Measurements from ENCODE around the gene NT5C3B. TPM values are rescaled to one million over a fixed set of nuclear protein-coding genes. Genes with fewer than 3 reads are reported as not detected.

NT5C3B gene
- total RNA-seq: 78.4 and 83.1 TPM in 2 replicates

DNA sequence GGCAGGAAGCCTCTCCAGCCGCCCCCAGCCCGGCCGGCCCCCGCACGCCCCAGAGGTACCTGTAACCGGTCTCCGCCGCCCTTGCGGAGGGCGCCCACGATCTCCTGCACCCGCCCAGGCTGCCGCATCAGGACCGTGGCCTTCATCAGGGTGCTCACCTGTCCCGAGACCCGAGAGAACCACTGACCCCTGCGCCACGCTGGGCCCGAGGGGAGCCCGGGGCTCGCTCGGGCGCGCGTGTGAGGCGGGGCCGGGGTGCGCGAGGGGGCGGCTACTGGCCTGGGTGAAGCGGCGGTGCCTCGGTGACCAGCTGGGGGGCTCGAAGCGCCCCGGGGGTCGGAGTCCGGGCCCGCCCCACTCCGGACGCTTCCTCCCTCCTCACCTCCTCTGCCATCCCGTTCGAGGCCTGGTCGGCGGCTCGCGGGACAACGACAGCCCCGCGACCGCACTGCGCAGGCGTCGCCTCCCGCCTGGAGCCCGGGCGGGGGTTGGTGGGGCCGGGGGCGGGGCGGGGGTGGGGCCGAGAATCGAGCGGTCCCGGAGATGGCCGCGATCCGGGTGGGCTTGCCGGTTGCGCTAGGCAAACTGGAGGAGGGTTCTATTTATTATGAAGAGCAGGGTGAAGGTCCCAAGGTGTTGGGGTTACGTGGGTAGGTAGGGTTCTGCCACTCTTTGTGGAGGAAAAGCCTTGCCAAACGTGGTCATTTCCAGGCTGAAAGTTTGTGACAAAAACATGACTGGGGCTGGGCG, at the start of gene NT5C3B:
TSS of gene NT5C3B (minus strand) at position 433 of the 750 bp plus-strand sequence. CDS start at position 394, 39 bp downstream.

GRCh38 chr17:41864836-41865595, 29.0 kb upstream of the NT5C3B start, which contains the start of gene KLHL11:
TSS of gene KLHL11 (minus strand) at chr17:41865423. CDS start at chr17:41865370, 53 bp downstream.

GRCh38 chr17:41837761-41838538, 1.9 kb upstream of the NT5C3B start, which contains the start of gene KLHL10:
TSS of gene KLHL10 (plus strand) at chr17:41837825. CDS start at chr17:41837933, 108 bp downstream.

DNA sequence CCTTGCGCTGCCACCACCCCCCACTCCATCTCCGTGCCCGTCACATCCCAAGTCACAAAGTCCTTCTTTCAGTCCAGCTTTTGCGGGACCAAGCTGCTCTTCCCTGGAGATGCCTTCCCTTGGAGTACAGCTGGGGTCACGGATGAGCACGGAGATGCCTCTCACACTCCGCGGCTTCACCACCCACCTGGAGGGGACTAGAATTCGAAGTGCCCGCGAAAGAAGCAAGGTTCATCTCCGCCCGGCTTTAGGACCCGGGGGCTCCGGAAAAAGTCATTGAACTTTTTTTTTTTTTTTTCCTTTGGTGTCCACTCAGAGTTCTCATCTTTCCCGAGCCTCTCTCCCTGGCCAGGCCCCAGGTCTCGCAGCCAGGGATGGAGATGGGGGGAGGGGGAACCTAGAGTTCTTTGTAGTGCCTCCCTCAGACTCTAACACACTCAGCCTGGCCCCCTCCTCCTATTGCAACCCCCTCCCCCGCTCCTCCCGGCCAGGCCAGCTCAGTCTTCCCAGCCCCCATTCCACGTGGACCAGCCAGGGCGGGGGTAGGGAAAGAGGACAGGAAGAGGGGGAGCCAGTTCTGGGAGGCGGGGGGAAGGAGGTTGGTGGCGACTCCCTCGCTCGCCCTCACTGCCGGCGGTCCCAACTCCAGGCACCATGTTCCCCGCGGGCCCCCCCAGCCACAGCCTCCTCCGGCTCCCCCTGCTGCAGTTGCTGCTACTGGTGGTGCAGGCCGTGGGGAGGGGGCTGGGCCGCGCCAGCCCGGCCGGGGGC, 23.5 kb downstream of the NT5C3B start, which contains the start of gene FKBP10:
TSS of gene FKBP10 (plus strand) at position 624 of the 771 bp plus-strand sequence. CDS start at position 655, 31 bp downstream.

DNA sequence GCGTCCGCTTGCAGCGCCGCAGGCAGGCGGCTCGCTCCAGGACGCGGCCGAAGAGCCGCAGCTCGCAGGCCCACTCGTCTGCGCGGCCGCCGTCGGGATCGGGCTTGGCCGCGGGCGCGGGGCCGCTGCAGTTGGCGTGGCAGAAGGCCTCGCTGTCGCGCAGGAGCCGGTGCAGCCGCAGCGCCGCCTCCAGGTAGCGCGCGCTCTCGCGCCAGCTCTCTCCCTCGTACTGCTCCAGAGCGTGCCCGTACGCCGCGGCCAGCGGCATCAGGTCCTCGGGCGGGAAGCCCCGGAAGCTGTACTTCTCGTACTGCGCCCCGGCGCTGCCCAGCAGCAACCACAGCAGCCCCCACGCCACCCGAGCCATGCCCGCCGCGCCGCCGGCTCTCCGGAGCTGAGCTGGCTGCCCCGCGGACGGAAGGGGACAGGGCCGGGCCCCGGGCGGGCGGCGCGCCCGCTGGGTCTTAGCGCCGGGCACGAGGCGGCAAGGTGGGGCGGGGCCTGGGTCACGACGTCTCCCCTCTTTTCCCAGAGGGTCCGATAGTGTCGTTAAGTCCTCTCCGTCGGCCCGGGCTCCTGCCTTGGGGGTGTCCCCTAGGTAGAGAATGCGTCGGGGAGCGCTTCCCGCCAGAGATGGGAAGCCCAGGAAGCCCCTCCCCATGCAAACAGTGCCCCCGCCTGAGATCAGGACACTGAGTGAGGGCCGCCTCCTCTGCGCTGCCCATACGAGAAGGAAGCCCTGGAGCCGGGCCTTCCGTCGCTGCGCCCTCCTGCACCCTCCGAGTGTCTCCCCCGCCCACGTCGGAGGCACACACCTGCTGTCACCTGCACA, 24.3 kb downstream of the NT5C3B start, which contains the start of gene P3H4:
TSS of gene P3H4 (minus strand) at position 401 of the 832 bp plus-strand sequence. CDS start at position 367, 34 bp downstream.

GRCh38 chr17:41786227-41787020, 49.6 kb downstream of the NT5C3B start, which contains the start of gene JUP:
TSS of gene JUP (minus strand) at chr17:41786711. CDS start at chr17:41771854, 14,857 bp downstream.

Other genes with a start within 250 kb of the NT5C3B start
- 0.14 and 0.18 TPM in 2 replicates for gene KRT14, start 249.3 kb downstream of the NT5C3B start, total RNA-seq
- 0.28 and 0.37 TPM in 2 replicates for gene KRT16, start 223.5 kb downstream of the NT5C3B start, total RNA-seq
- 6.4 and 7.3 TPM in 2 replicates for gene KRT17, start 211.7 kb downstream of the NT5C3B start, total RNA-seq
- 90.0 and 97.9 TPM in 2 replicates for gene EIF1, start 147.3 kb downstream of the NT5C3B start, total RNA-seq
- not detected in 2 replicates for gene GAST, start 123.9 kb downstream of the NT5C3B start, total RNA-seq
- gene HAP1, start 101.6 kb downstream of the NT5C3B start, total RNA-seq: under 0.01 and 0.18 TPM in 2 replicates
- gene JUP, start 49.5 kb downstream of the NT5C3B start, total RNA-seq: 13.8 and 14.1 TPM in 2 replicates
- gene P3H4, start 24.3 kb downstream of the NT5C3B start, total RNA-seq: 86.2 and 106 TPM in 2 replicates
- gene FKBP10, start 23.2 kb downstream of the NT5C3B start, total RNA-seq: 293 and 454 TPM in 2 replicates
- 0.43 and 0.55 TPM in 2 replicates for gene KLHL10, start 1.6 kb upstream of the NT5C3B start, total RNA-seq
- gene KLHL11, start 29.2 kb upstream of the NT5C3B start, total RNA-seq: 26.0 and 26.2 TPM in 2 replicates
- gene ACLY, start 82.7 kb upstream of the NT5C3B start, total RNA-seq: 260 and 291 TPM in 2 replicates
- 0.74 and 1.1 TPM in 2 replicates for gene ODAD4, start 94.4 kb upstream of the NT5C3B start, total RNA-seq
- 50.9 and 64.7 TPM in 2 replicates for gene CNP, start 130.6 kb upstream of the NT5C3B start, total RNA-seq
- gene DNAJC7, start 181.2 kb upstream of the NT5C3B start, total RNA-seq: 69.9 and 78.6 TPM in 2 replicates
- 19.2 and 23.9 TPM in 2 replicates for gene NKIRAS2, start 183.9 kb upstream of the NT5C3B start, total RNA-seq
- 0.09 and 0.14 TPM in 2 replicates for gene C17orf113, start 214.4 kb upstream of the NT5C3B start, total RNA-seq

Data from smooth muscle cell of bladder (primary cell).